GM12864 (cell line): Measurements from ENCODE around the gene ZNF12.

Experiments
- DNase-seq: peaks from one replicate; pipeline ENCODE4 v3.0.0-alpha.2; 2011; ENCODE audit warnings: low read depth
- H3K4me3 ChIP-seq: 2 replicates; pipeline ENCODE4 v1.5.1; 2011; ENCODE audit warnings: mild to moderate bottlenecking, low read depth, low read length, control low read depth
- TF ChIP-seq, protein P1 (sequence below): IDR thresholded peaks from 2 replicates; pipeline ENCODE4 v1.5.1; 2011; ENCODE audit warnings: low read depth, mild to moderate bottlenecking, moderate library complexity, low read length, control low read depth, inconsistent platforms; ENCODE audit errors: missing control alignments

Gene ZNF12

DNA sequence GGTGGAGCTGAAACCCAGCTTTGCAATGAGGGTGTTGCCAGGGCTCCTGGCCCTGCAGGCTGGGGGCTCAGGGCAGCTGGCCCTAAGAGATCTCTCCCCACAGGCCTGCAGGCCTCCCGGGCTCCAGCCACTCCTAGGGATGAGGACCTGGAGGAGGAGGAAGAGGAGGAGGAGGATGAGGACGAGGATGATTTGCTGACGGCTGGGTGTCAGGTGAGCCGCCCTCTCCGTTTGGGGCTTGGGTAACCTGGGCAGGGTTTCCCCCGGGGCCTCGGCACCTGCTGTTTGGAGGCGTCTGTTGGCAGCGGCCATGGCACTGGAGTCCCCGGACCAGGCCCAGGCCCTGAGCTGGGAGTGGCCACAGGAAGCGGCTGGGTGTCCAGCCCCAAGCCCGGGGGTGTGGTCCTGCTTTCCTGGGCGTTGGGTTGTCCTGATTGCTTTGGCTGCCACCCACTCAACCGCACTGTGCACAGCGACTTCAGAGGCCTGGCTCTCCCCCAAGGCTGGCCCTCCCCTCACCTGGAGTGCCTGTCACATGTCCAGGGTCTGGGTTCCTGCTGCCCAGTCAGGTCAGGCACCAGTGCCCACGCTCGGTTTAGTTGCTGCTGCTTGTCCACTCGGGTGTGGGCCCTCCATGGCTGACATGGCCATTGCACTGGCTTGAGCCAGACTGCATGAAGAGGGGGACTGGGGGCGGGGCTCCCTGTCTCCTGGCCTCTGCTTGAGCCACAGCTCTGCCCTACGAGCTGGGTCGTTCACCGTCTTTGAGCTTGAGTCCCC lies 63.7 kb downstream of the ZNF12 start:
- no peak overlapping the region for H3K4me3 ChIP-seq
- TF ChIP-seq, protein P1, sequence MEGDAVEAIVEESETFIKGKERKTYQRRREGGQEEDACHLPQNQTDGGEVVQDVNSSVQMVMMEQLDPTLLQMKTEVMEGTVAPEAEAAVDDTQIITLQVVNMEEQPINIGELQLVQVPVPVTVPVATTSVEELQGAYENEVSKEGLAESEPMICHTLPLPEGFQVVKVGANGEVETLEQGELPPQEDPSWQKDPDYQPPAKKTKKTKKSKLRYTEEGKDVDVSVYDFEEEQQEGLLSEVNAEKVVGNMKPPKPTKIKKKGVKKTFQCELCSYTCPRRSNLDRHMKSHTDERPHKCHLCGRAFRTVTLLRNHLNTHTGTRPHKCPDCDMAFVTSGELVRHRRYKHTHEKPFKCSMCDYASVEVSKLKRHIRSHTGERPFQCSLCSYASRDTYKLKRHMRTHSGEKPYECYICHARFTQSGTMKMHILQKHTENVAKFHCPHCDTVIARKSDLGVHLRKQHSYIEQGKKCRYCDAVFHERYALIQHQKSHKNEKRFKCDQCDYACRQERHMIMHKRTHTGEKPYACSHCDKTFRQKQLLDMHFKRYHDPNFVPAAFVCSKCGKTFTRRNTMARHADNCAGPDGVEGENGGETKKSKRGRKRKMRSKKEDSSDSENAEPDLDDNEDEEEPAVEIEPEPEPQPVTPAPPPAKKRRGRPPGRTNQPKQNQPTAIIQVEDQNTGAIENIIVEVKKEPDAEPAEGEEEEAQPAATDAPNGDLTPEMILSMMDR = no peak
- no peak for DNase-seq

DNA sequence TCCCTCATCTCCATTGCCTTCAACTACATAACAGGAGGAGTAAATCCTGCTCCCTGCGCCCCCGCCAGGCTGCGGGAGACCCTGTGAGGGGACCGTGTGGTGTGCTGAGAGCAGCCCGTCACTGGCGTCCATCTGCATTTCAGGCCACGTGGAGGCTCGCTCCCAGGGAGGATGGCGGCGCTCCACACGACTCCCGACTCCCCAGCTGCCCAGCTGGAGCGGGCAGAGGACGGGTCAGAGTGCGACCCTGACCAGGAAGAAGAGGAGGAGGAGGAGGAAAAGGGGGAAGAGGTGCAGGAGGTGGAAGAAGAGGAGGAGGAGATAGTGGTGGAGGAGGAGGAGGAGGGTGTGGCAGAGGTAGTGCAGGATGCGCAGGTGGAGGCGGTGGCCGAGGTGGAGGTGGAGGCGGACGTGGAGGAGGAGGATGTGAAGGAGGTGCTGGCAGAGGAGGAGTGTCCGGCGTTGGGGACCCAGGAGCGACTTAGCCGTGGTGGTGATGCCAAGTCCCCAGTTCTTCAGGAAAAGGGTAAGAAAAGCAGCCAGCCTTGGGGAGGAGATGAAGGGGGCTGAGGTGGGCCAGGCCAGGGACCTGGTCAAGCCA lies 64.4 kb downstream of the ZNF12 start:
- no peak overlapping the region for H3K4me3 ChIP-seq
- DNase-seq = no peak
- TF ChIP-seq, protein P1 = no peak

DNA sequence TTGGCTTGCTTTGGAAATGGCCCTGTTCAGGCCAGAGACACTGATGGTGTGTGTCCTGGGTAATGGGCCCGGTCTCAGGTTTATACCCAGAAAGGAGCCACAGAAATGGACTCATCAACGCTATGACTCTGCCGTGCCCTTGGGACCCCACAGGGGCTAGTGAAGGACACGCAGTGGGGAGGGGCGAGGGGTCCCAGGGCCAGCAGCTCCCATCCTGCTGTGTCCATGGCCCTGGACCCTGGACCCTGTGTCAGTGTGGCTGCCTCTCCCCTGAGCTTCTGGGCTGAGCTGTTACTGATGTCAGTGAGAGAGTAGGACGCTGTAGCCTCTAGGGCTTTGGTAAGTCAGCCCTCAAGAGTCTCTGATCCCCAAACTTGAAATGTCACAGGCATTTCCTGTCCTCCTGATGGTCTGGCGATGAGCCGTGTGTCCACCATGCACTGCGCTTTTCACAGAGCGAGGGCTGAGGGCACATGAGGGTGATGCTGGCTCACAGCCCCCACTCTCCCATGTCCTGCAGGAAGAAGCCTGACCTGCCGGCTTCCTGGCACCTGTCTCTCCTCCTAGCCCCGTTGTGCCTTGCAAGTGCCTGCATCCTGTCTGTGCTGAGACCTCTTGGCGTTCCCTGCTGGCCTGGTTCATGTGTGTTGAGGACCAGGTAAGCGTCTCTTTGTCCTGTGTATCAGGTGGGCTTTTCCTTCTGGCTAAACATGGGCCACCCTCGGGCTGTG lies 65.3 kb downstream of the ZNF12 start:
- TF ChIP-seq, protein P1 = no peak

DNA sequence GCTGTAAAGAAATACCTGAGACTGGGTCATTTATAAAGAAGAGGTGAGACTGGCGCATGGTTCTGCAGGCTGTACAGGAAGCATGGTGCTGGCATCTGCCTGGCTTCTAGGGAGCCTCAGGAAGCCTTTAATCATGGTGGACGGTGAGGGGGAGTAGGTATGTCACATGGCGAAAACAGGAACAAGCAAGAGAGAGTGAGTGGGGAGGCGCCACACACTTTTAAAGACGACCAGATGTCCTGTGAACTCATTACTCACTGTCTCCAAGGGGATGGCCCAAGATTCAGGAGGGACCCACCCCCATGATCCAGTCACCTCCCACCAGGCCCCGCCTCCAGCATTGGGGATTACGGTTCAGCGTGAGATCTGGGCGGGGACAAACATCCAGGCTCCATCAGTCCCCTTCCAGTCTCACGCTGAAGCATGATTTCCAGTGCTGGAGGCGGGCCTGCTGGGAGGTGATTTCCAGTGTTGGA lies 66.5 kb downstream of the ZNF12 start:
- H3K4me3 ChIP-seq = no peak overlapping the region
- DNase-seq = no peak
- TF ChIP-seq, protein P1 = no peak

More for the DNA sequence above, 65.3 kb downstream of the ZNF12 start:
- no peak for DNase-seq
- H3K4me3 ChIP-seq = no peak overlapping the region

DNA sequence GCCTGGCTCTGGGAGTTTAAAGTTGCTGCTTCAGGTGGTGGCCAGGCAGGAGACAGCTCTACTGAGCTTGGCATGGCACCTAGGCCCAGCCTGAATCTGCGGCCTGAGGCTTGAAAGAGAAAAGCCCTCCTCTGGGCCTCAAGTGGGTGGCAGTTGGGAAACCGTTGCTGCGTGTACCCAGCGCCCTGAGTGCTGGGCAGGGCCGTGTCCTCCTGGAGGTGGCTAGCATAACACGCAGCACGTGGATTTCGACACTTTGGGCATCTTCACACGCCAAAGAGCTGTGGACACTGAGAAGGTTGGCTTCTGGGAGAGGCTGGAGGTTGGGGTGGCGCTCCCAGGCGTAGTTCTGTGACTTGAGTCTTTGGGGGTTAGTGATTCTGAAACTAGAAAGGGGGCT lies 67.1 kb downstream of the ZNF12 start:
- TF ChIP-seq, protein P1 = no peak
- H3K4me3 ChIP-seq = no peak overlapping the region
- DNase-seq = no peak

DNA sequence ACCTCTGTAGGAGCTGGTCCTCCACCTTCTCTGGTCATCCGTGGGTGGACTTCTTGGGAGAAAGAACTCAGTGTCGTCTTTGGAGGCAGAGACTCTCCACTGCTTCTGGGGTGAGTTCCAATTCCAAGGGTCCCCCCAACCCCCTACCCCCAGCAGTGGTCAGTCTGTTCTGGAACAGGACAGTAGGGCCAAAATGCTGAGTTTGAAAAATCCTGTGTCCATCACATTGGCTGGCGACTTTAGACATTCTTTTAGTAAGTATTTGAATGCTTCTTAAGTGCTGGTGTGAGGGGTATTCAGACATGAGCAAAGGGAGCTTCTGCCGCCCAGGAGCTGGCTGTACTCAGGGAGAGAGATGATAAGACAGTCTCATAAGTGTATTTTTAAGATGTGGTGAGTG lies 67.7 kb downstream of the ZNF12 start:
- H3K4me3 ChIP-seq = no peak overlapping the region
- DNase-seq = no peak
- TF ChIP-seq, protein P1 = no peak
